GM10248 (cell line): ENCODE measurements around the gene UBAP1.
"Not testable (repeated sequence)": the region's sequence is repeated elsewhere in the genome, so short reads cannot be mapped to it uniquely, and the experiment has no call there.

Experiments
- CTCF ChIA-PET: fragments of 300-600 bp; sonication (Branson Sonifier 250); formaldehyde crosslinking; extraction: SDS; loops from one replicate; lab custom pipeline; 2021; ENCODE audit warnings: antibody characterized with exemption; lab: Yijun Ruan, JAX
- POLR2A ChIA-PET: fragments of 350-650 bp; sonication (Branson Sonifier 250); formaldehyde crosslinking; extraction: SDS; loops from one replicate; lab custom pipeline; 2020; ENCODE audit warnings: antibody characterized with exemption; lab: Yijun Ruan, JAX
- DNase-seq: peaks from one replicate; pipeline ENCODE4 v3.0.0; 2012; ENCODE audit errors: extremely low spot score
- CTCF ChIP-seq: IDR thresholded peaks from 2 replicates; pipeline ENCODE4 v1.5.1; 2012; ENCODE audit warnings: mild to moderate bottlenecking, low read depth; ENCODE audit errors: extremely low read depth, missing control alignments, control extremely low read depth

Gene UBAP1

GRCh38 chr9:34218446-34218845 is 39.6 kb downstream of the UBAP1 start:
- no peak for TF ChIP-seq CTCF
- CTCF ChIA-PET = no interaction called here
- no peak for DNase-seq
- POLR2A ChIA-PET = no interaction called here

GRCh38 chr9:34219421-34219820 is 40.6 kb downstream of the UBAP1 start:
- DNase-seq = no peak
- ChIA-PET POLR2A (no interaction called here), CTCF (no interaction called here)
- TF ChIP-seq CTCF = no peak

- no peak for TF ChIP-seq CTCF
- ChIA-PET CTCF (interaction anchor here (1.3 to 1.9 kb wide), 2 partner anchors 8 to 32 kb away, joined by 4 to 6 read pairs; no protein-coding TSS in a partner anchor), POLR2A (no interaction called here)
- no peak for DNase-seq
These were observed 41.4 kb downstream of the UBAP1 start for GRCh38 chr9:34220218-34220617.

- ChIA-PET CTCF (interaction anchor here (0.8 kb wide), 2 partner anchors 28 to 36 kb away, joined by 3 read pairs; no protein-coding TSS in a partner anchor), POLR2A (no interaction called here)
- DNase-seq = no peak
- no peak for TF ChIP-seq CTCF
These were observed 45.5 kb downstream of the UBAP1 start for GRCh38 chr9:34224349-34224748.

- CTCF ChIA-PET = interaction anchor here (0.7 to 5.7 kb wide), 3 partner anchors 12 to 26 kb away, joined by 3 to 30 read pairs (median 3); no protein-coding TSS in a partner anchor
- POLR2A ChIA-PET, DNase-seq: not testable (repeated sequence)
These were observed 47.4 kb downstream of the UBAP1 start for GRCh38 chr9:34226144-34226760.

- no peak for DNase-seq
- ChIA-PET POLR2A (no interaction called here), CTCF (interaction anchor here (1.1 to 5.7 kb wide), 4 partner anchors 10 to 25 kb away, joined by 3 to 30 read pairs (median 4); no protein-coding TSS in a partner anchor)
- TF ChIP-seq CTCF = no peak
These were observed 48.6 kb downstream of the UBAP1 start for GRCh38 chr9:34227445-34227844.

GRCh38 chr9:34230556-34230955 is 51.7 kb downstream of the UBAP1 start:
- no peak for TF ChIP-seq CTCF
- DNase-seq = no peak
- CTCF ChIA-PET = interaction anchor here (0.8 to 5.7 kb wide), 4 partner anchors 9 to 116 kb away, joined by 3 to 30 read pairs (median 3); no protein-coding TSS in a partner anchor
- POLR2A ChIA-PET = no interaction called here
